ENCODE measurements around the gene WFDC1. TPM values are rescaled to one million over a fixed set of nuclear protein-coding genes. Genes with fewer than 3 reads are reported as not detected.

The WFDC1 gene
- total and polyA plus RNA-seq, 2 donors (not counting 1 experiment from before 2014, with no cell fraction given) = 32.1 to 34.0 TPM

DNA sequence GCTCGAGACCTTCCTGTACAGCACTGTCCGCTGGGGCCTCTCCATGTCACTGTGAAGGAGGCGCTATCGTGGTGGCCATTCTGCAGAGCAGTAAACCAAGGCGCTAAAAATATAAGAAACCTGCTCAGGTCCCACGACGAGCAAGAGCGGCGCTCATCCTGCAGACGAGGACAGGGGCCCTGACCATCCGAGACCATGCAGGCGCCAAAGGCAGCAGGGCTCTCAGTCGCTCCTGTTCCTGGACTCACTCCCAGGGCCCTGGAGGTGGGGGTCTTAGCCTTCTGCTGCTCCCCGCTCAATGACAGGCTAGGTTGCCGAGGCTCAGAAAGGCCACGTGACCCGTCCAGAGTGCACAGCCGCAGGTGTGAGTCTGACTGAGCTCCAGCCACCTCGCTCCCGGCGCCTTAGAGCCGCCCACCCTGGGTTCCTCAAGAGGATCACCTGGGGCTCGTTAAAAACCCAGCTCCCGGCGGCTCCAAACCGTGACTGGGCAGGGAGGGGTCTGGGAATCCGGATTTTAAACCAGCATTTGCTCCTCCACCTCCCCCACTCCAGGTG is 73.2 kb downstream of the WFDC1 start:
- Histone ChIP-seq H3K27ac (ENCODE audit: insufficient read depth, low read length) (no peak overlapping the region), H3K36me3 (ENCODE audit: control insufficient read depth, insufficient read depth, low read length) (no peaks in the 10 kb centered on the region), H4K20me1 (ENCODE audit: control insufficient read depth, extremely low read depth, insufficient read depth, low read length) (no peaks in the 10 kb centered on the region), H3K9ac (ENCODE audit: insufficient read depth, low read length) (no peak overlapping the region), H2AFZ (ENCODE audit: low read length) (no peak overlapping the region), H3K4me2 (ENCODE audit: extremely low read depth, insufficient read depth, low read length) (no peak overlapping the region), H3K27me3 (ENCODE audit: control insufficient read depth, insufficient read depth, low read length) (peaks cover 26% of the 10 kb centered on the region), H3K4me1 (ENCODE audit: control insufficient read depth, extremely low read depth, insufficient read depth, low read length) (no peaks in the 10 kb centered on the region), H3K79me2 (ENCODE audit: control insufficient read depth, insufficient read depth, low read length) (no peaks in the 10 kb centered on the region), H3K9me3 (ENCODE audit: control insufficient read depth, insufficient read depth, low read depth, low read length) (no peaks in the 10 kb centered on the region), H3K4me3 (replicated peaks in 1 of 4; ENCODE audit: control extremely low read depth in 1 of 4, insufficient read depth in 1 of 4, low read depth in 3 of 4, low read length in 4 of 4) (no peak overlapping the region)
- no peak for DNase-seq (ENCODE audit: low read depth in 2 of 2)
- no peak for TF ChIP-seq EZH2 (IDR thresholded peaks at IDR 0.05; ENCODE audit: low read length, missing control alignments)
- TF ChIP-seq, protein P1, sequence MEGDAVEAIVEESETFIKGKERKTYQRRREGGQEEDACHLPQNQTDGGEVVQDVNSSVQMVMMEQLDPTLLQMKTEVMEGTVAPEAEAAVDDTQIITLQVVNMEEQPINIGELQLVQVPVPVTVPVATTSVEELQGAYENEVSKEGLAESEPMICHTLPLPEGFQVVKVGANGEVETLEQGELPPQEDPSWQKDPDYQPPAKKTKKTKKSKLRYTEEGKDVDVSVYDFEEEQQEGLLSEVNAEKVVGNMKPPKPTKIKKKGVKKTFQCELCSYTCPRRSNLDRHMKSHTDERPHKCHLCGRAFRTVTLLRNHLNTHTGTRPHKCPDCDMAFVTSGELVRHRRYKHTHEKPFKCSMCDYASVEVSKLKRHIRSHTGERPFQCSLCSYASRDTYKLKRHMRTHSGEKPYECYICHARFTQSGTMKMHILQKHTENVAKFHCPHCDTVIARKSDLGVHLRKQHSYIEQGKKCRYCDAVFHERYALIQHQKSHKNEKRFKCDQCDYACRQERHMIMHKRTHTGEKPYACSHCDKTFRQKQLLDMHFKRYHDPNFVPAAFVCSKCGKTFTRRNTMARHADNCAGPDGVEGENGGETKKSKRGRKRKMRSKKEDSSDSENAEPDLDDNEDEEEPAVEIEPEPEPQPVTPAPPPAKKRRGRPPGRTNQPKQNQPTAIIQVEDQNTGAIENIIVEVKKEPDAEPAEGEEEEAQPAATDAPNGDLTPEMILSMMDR (conservative IDR thresholded peaks at IDR 0.05 in 1 of 2, IDR thresholded peaks at IDR 0.05 in 1 of 2; ENCODE audit: low read depth in 1 of 2, low read length in 2 of 2) = no peak

DNA sequence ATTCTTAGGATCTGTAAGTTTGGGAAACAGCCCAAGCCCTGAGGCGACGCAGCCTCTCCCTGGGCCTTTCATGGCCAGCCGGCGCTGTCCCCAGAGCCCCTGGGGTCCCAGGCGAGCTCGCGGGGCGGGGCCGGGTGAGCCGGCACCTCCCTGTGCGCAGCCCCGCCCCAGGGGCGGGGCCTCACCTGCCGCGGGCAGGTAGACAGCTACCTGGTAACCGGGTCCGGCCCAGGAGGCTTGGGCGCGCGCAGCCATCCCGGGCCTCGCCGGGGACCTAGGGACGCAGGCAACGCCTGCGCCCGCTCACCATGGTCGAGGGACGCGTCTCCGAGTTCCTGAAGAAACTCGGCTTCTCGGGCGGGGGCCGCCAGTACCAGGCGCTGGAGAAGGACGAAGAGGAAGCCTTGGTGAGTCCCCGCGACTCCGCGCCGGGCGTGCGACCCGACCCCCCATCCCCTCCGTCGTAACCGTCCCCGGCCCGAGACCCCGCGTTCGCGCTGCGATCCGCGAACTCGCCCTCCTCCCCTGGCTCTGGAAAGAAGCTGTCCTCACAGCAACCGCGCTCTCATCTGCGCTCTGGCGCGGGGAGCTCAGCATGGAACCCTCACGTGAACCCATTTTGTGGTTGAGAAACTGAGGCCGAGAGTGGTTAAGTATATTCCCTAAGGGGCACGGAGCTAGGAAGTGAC is 73.8 kb downstream of the WFDC1 start, which contains the start of gene ATP2C2:
ATP2C2 (plus strand) TSS at position 231 of the 689 bp plus-strand sequence; CDS start at position 309, 78 bp downstream.
- H3K27me3 ChIP-seq (ENCODE audit: control insufficient read depth, insufficient read depth, low read length) = peaks cover 26% of the 10 kb centered on the region
- DNase-seq (ENCODE audit: low read depth in 2 of 2) = no peak

DNA sequence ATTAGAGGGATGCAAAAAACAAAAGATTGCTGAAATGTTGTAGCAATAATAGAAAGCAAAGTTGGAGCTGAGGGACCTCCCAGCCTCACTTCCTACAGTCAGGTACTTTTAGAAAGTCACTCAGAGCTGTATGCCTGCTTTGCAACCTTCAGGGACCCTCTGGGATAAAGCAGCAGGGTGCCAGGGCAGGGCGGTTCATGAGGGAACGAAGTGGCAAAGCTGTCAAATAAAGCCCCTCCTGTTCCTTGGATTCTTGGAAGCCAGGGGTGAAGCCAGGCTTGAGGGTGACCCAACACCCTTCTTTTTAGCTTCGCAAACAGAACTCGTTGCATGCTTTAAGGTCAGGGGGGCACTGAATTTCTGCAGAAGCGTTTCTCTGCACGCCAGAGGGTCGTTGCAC is 74.4 kb downstream of the WFDC1 start:
- H3K27ac ChIP-seq (ENCODE audit: insufficient read depth, low read length) = no peak overlapping the region
- H2AFZ ChIP-seq (ENCODE audit: low read length) = no peak overlapping the region
- H3K27me3 ChIP-seq (ENCODE audit: control insufficient read depth, insufficient read depth, low read length) = peaks cover 29% of the 10 kb centered on the region
- TF ChIP-seq, protein P1 (conservative IDR thresholded peaks at IDR 0.05 in 1 of 2, IDR thresholded peaks at IDR 0.05 in 1 of 2; ENCODE audit: low read depth in 1 of 2, low read length in 2 of 2) = no peak
- TF ChIP-seq EZH2 (IDR thresholded peaks at IDR 0.05; ENCODE audit: low read length, missing control alignments) = peak; percentile 26
- no peak overlapping the region for H3K4me3 ChIP-seq (replicated peaks in 1 of 4; ENCODE audit: control extremely low read depth in 1 of 4, insufficient read depth in 1 of 4, low read depth in 3 of 4, low read length in 4 of 4)
- H3K36me3 ChIP-seq (ENCODE audit: control insufficient read depth, insufficient read depth, low read length) = no peaks in the 10 kb centered on the region
- H3K79me2 ChIP-seq (ENCODE audit: control insufficient read depth, insufficient read depth, low read length) = no peaks in the 10 kb centered on the region
- H3K4me1 ChIP-seq (ENCODE audit: control insufficient read depth, extremely low read depth, insufficient read depth, low read length) = no peaks in the 10 kb centered on the region
- H3K9me3 ChIP-seq (ENCODE audit: control insufficient read depth, insufficient read depth, low read depth, low read length) = no peaks in the 10 kb centered on the region
- H3K9ac ChIP-seq (ENCODE audit: insufficient read depth, low read length) = no peak overlapping the region
- H3K4me2 ChIP-seq (ENCODE audit: extremely low read depth, insufficient read depth, low read length) = no peak overlapping the region
- no peaks in the 10 kb centered on the region for H4K20me1 ChIP-seq (ENCODE audit: control insufficient read depth, extremely low read depth, insufficient read depth, low read length)
- DNase-seq (ENCODE audit: low read depth in 2 of 2) = no peak

More for the DNA sequence above, 73.8 kb downstream of the WFDC1 start, which contains the start of gene ATP2C2:
- H3K4me3 ChIP-seq (replicated peaks in 1 of 4; ENCODE audit: control extremely low read depth in 1 of 4, insufficient read depth in 1 of 4, low read depth in 3 of 4, low read length in 4 of 4) = no peak within 1 kb of the TSS
- H3K4me1 ChIP-seq (ENCODE audit: control insufficient read depth, extremely low read depth, insufficient read depth, low read length) = no peaks in the 10 kb centered on the region
- H3K9ac ChIP-seq (ENCODE audit: insufficient read depth, low read length) = no peak within 1 kb of the TSS
- H3K4me2 ChIP-seq (ENCODE audit: extremely low read depth, insufficient read depth, low read length) = no peak within 1 kb of the TSS
- H3K79me2 ChIP-seq (ENCODE audit: control insufficient read depth, insufficient read depth, low read length) = no peaks in the 10 kb centered on the region
- TF ChIP-seq EZH2 (IDR thresholded peaks at IDR 0.05; ENCODE audit: low read length, missing control alignments) = peak; percentile 66
- TF ChIP-seq, protein P1 (conservative IDR thresholded peaks at IDR 0.05 in 1 of 2, IDR thresholded peaks at IDR 0.05 in 1 of 2; ENCODE audit: low read depth in 1 of 2, low read length in 2 of 2) = no peak
- no peaks in the 10 kb centered on the region for H3K9me3 ChIP-seq (ENCODE audit: control insufficient read depth, insufficient read depth, low read depth, low read length)
- H3K36me3 ChIP-seq (ENCODE audit: control insufficient read depth, insufficient read depth, low read length) = no peaks in the 10 kb centered on the region
- H2AFZ ChIP-seq (ENCODE audit: low read length) = no peak within 1 kb of the TSS
- no peak within 1 kb of the TSS for H3K27ac ChIP-seq (ENCODE audit: insufficient read depth, low read length)
- H4K20me1 ChIP-seq (ENCODE audit: control insufficient read depth, extremely low read depth, insufficient read depth, low read length) = no peaks in the 10 kb centered on the region
